Glomerular visceral epithelial cell (primary cell): ENCODE data around the gene DPP3.

ENCODE experiments used
- DNase-seq: peaks from one replicate; pipeline ENCODE4 v3.0.0-alpha.2; 2016; ENCODE audit errors: extremely low spot score

DPP3 gene

GRCh38 chr11:66556086-66556485 is 75.9 kb downstream of the DPP3 start:
- no peak for DNase-seq

GRCh38 chr11:66557733-66558326 is 77.6 kb downstream of the DPP3 start:
- no peak for DNase-seq
